Heart right ventricle (tissue), 16 donors: ENCODE results near the gene CD34. TPM values are rescaled to one million over a fixed set of nuclear protein-coding genes. Genes with fewer than 3 reads are reported as not detected.

Source experiments
- ATAC-seq, 8 donors: fragments of 200-7000 bp; cut with Tn5 transposase; one replicate each; pipeline ENCODE4 v1.9.1; 2020; ENCODE audit warnings: mild to moderate bottlenecking in 8 of 8, moderate library complexity in 8 of 8, moderate number of reproducible peaks in 1 of 8
- DNase-seq, 2 donors: peaks; one replicate each; pipeline ENCODE4 v3.0.0-alpha.2; 2020
- H3K27ac ChIP-seq, 10 donors: fragments of 200-600 bp; sonication (generic) in 2 of 10; one replicate each; pipeline versions ENCODE4 v1.5.0 to v1.8.0; 2020 to 2022; ENCODE audit warnings: mild to moderate bottlenecking in 3 of 10
- H3K27me3 ChIP-seq, 7 donors: fragments of 200-600 bp; one replicate each; pipeline ENCODE4 v1.8.0; 2021 to 2022; ENCODE audit warnings: mild to moderate bottlenecking in 2 of 7
- H3K36me3 ChIP-seq, 9 donors: fragments of 200-600 bp; sonication (generic) in 1 of 9; one replicate each; pipeline versions ENCODE4 v1.5.0 to v1.8.0; 2020 to 2022; ENCODE audit warnings: mild to moderate bottlenecking in 2 of 9
- H3K4me1 ChIP-seq, 9 donors: fragments of 200-600 bp; sonication (generic) in 1 of 9; one replicate each; pipeline versions ENCODE4 v1.5.0 to v1.8.0; 2020 to 2022; ENCODE audit warnings: mild to moderate bottlenecking in 4 of 9
- H3K4me3 ChIP-seq, 10 donors: fragments of 200-600 bp; sonication (generic) in 2 of 10; one replicate each; pipeline versions ENCODE4 v1.5.0 to v1.8.0; 2020 to 2022; ENCODE audit warnings: mild to moderate bottlenecking in 7 of 10, moderate library complexity in 2 of 10
- H3K9me3 ChIP-seq, 11 donors: fragments of 200-600 bp in 10 of 11; sonication (generic) in 2 of 11; one replicate each; pipeline versions ENCODE4 v1.5.0 to v1.8.0; 2013 to 2022; ENCODE audit warnings: mild to moderate bottlenecking in 2 of 11, control low read depth in 1 of 11, moderate library complexity in 1 of 11
- WGBS, 2 donors: extraction: QIAGEN DNeasy Blood & Tissue Kit; methylation state at CpG; one replicate each; pipeline ENCODE4 v1.1.7; 2013; ENCODE audit warnings: inconsistent platforms in 1 of 2; 5-methylcytosine and 5-hydroxymethylcytosine counted together
- intact Hi-C, 10 donors: fragments of 100-400 bp; cut with DNase I; formaldehyde crosslinking; loops; one replicate each; pipeline versions ENCODE4 v1.11.1 to v1.14.2; 2022
- polyA plus RNA-seq, 2 donors: library from polyadenylated mRNA; stranded (reverse); fragments of 200-250 nt; gene quantifications; one replicate each; pipeline ENCODE4 v1.2.3, GENCODE V29; 2013
- total RNA-seq, 10 donors: library from RNA; stranded (reverse); fragmentation: NEBNext Ultra II Directional in 3 of 10; extraction: Animal tissue kit (Norgen Biotek cat#: 25700) in 3 of 10; gene quantifications; one replicate each; pipeline versions ENCODE4 v1.2.1 to v1.2.4, GENCODE V29; 2021 to 2023
- TF ChIP-seq, protein P1 (sequence below), 9 donors: fragments of 200-600 bp; sonication (generic) in 2 of 9; IDR thresholded peaks; one replicate each; pipeline versions ENCODE4 v1.5.0 to v1.8.0; 2021 to 2022; ENCODE audit warnings: antibody characterized with exemption in 9 of 9, mild to moderate bottlenecking in 5 of 9, moderate library complexity in 1 of 9
- donor health status: Arrhythmogenic right ventricular cardiomyopathy.
- donor health status: ischemic (EF 13 %, LVEDD 7.1; RV severe dilation, severe dysfunction).
- donor health status: healthy with polysubstance abuse.
- donor health status: DM: no; HTN: yes; CAD: no.
- donor health status: DM: no; HTN: no; CAD: no.
- donor health status: ischemic (EF 25% LVEDD 6.9; RV normal size, moderate dysfunction).
- donor health status: ischemic (EF 25% LVEDD 5.7; RV mildly dilated, moderate dysfunction).
- donor health status: healthy.
- donor health status: DM: yes; HTN: yes; CAD: no.
- donor health status: Ischemic cardiomyopathy.
- donor health status: ischemic (EF 35%, LVEDD 5.7; RV mildly dilated, moderate dysfunction).
- donor health status: nonischemic (EF 11% LVEDD 7.7; RV severe dilation, severe dysfunction).
- donor health status: DM: yes; HTN: yes; CAD: no.
- donor health status: PGD.
- donor health status: ischemic (EF 29% LVEDD 5.4; RV normal size, mild dysfunction).
- donor health status: nonischemic (EF 23%, LVEDD 6.1; RV moderate dilation, normal function).

CD34 gene
- total and polyA plus RNA-seq, 12 donors = 38.8 to 97.0 (median 52.8) TPM

DNA sequence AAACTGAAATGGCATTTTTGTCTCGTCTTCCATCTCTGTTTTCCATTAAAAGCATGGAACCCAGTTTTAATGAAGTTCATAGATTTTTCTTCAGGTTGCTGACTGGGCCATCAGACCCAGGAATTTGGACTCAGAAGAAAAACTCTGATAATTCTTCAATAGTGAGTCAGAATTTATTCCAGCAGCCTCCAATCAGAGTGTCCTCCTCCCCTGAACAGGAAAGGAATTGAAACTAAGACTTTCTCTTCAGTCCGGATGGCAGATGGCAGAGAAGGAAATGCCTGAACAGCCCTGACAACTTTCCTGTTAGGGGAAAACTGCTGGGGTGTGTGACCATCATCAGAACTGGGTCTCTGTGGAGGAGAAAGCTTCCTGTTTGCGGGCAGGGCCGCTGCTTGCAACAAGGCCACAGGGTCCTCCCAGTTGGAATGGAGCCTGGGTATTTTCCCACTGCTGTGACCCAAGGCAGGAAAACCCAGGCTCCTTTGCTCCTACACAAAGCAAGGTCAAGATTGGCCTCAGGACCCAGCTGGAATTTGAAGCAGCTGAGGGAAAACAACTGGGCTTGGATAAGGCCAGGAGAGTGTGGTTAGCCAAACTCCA is 20.7 kb downstream of the CD34 start:
- peaks cover 36 to 100% (median 90%) of the 10 kb centered on the region in 9 donors for H3K4me1 ChIP-seq
- intact Hi-C loops = loop anchor here in 1 of 10 donors (1.0 to 2.0 kb wide), 2 partner anchors 19 to 73 kb away; no protein-coding TSS in a partner anchor

DNA sequence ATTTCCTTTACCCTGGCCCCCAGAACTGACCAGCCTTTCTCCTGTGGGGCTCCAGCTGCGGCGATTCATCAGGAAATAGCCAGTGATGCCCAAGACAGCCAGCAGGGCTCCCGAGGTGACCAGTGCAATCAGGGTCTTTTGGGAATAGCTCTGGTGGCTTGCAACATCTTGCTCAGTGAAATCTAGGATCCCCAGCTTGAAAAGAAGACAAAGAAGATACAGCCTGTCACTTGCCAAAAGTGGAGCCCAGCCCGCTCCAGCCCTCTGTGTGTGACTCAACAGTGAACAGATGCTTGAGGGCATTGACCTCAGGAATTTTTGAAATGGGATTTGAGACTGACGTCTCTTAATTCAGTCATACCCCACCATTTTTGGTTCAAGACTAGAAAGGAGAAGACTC is 22.3 kb downstream of the CD34 start:
- H3K27ac ChIP-seq = peak overlapping the region in 9 of 10 donors; percentile 76 to 98 (median 85)
- TF ChIP-seq, protein P1, sequence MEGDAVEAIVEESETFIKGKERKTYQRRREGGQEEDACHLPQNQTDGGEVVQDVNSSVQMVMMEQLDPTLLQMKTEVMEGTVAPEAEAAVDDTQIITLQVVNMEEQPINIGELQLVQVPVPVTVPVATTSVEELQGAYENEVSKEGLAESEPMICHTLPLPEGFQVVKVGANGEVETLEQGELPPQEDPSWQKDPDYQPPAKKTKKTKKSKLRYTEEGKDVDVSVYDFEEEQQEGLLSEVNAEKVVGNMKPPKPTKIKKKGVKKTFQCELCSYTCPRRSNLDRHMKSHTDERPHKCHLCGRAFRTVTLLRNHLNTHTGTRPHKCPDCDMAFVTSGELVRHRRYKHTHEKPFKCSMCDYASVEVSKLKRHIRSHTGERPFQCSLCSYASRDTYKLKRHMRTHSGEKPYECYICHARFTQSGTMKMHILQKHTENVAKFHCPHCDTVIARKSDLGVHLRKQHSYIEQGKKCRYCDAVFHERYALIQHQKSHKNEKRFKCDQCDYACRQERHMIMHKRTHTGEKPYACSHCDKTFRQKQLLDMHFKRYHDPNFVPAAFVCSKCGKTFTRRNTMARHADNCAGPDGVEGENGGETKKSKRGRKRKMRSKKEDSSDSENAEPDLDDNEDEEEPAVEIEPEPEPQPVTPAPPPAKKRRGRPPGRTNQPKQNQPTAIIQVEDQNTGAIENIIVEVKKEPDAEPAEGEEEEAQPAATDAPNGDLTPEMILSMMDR (IDR thresholded peaks at IDR 0.05) = peak in 2 of 9 donors; percentile 13 to 17
- peaks cover 36 to 100% (median 96%) of the 10 kb centered on the region in 9 donors for H3K4me1 ChIP-seq

More for the DNA sequence above, 20.7 kb downstream of the CD34 start:
- WGBS, 2 donors = 25 to 51% methylated on average over 4 of the region's 4 CpGs
- Histone ChIP-seq H3K4me3 (no peak overlapping the region), H3K9me3 (no peaks in the 10 kb centered on the region), H3K36me3 (peaks cover 0 to 61% (median 0%) of the 10 kb centered on the region in 9 donors), H3K27ac (peak overlapping the region; percentile 60 to 98 (median 85)), H3K27me3 (no peaks in the 10 kb centered on the region)
- peak; percentile 81 to 91 (median 86) for ATAC-seq
- TF ChIP-seq, protein P1 (IDR thresholded peaks at IDR 0.05) = no peak
- DNase-seq = peak; percentile 76 to 94

DNA sequence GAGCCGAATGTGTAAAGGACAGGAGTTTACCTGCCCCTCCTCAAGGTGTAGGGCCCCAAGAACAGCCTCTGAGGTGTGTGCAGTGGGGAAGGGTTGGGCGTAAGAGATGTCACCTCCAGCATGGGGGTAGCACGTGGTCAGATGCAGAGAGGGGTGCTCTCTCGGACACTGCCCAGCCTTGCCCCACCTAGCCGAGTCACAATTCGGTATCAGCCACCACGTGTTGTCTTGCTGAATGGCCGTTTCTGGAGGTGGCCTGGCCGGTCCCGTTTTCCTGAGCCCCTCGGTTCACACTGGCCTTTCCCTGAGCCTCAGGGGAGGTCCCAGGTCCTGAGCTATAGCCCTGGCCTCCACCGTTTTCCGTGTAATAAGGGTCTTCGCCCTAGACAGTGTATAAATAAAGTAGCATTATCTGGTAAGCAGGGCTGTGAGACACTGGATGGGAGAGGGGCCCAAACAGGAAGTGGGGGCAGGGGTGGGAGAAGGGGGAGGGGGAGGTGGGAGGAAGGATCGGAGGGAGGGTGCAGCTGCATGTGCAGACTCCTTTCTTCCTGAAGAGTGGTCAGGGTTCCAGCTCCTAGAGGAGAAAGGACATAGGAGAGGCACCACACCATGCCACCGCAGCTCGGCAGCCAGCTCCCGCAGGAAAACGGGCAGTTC is 23.3 kb downstream of the CD34 start:
- ATAC-seq (no peak), DNase-seq (no peak)
- Histone ChIP-seq H3K4me3 (no peak overlapping the region), H3K9me3 (no peaks in the 10 kb centered on the region), H3K27ac (peak overlapping the region; percentile 33 to 98 (median 85)), H3K27me3 (no peaks in the 10 kb centered on the region), H3K4me1 (peaks cover 36 to 100% (median 97%) of the 10 kb centered on the region in 9 donors), H3K36me3 (peaks cover 0 to 56% (median 0%) of the 10 kb centered on the region in 9 donors)
- TF ChIP-seq, protein P1 (IDR thresholded peaks at IDR 0.05) = no peak
- intact Hi-C loops = loop anchor here in 4 of 10 donors (5.0 to 10.0 kb wide), 4 partner anchors 75 to 355 kb away; partner anchors contain the start of gene PLXNA2 (in 1 of the 4)
- 52 to 63% methylated on average over 19 of the region's 19 CpGs for WGBS, 2 donors

More for the DNA sequence above, 22.3 kb downstream of the CD34 start:
- 44 to 61% methylated on average over 5 of the region's 5 CpGs for WGBS, 2 donors
- Histone ChIP-seq H3K9me3 (no peaks in the 10 kb centered on the region), H3K4me3 (no peak overlapping the region), H3K36me3 (peaks cover 0 to 54% (median 0%) of the 10 kb centered on the region in 9 donors), H3K27me3 (no peaks in the 10 kb centered on the region)
- ATAC-seq = peak in 1 of 8 donors; percentile 28
- intact Hi-C loops = loop anchor here in 4 of 10 donors (5.0 to 10.0 kb wide), 4 partner anchors 74 to 354 kb away; partner anchors contain the start of gene PLXNA2 (in 1 of the 4)
- DNase-seq = peak in 1 of 2 donors; percentile 53

DNA sequence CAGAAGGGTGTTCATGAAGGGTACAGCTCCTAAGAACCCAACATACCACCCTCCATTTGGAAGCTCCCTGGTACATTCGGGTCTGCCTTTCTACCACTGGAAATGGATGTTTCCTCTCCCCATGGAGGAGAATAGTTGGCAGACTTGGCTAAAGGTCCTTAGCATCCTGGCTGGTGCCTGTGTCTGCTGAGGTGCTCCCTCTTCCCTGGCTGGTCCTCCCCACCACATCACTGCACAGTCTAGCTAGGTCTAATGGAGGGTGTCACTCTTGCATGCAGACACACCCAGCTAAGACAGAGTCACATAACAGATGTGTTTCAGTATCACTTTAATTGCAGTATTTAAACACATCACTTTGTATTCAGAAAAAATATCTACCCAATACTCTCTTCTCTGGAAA is 24.7 kb downstream of the CD34 start:
- Histone ChIP-seq H3K27me3 (no peaks in the 10 kb centered on the region), H3K9me3 (no peaks in the 10 kb centered on the region), H3K27ac (peak overlapping the region in 9 of 10 donors; percentile 54 to 98 (median 85)), H3K4me1 (peaks cover 27 to 94% (median 88%) of the 10 kb centered on the region in 9 donors), H3K4me3 (no peak overlapping the region), H3K36me3 (peaks cover 0 to 53% (median 0%) of the 10 kb centered on the region in 9 donors)
- no peak for ATAC-seq
- 45 to 65% methylated on average over 1 of the region's 1 CpG for WGBS, 2 donors
- DNase-seq = no peak
- intact Hi-C loops = loop anchor here in 4 of 10 donors (5.0 to 10.0 kb wide), 4 partner anchors 76 to 356 kb away; partner anchors contain the start of gene PLXNA2 (in 1 of the 4)
- TF ChIP-seq, protein P1 (IDR thresholded peaks at IDR 0.05) = no peak
